ENCODE results near the gene AP1S1. TPM values are rescaled to one million over a fixed set of nuclear protein-coding genes. Genes with fewer than 3 reads are reported as not detected.

AP1S1 gene
- total and polyA plus RNA-seq, 2 of the 13 experiments (the other 11 are each of a cell fraction or from before 2014, with no cell fraction given): 57.5 to 68.1 TPM

GRCh38 chr7:101126651-101127459, 27.4 kb upstream of the AP1S1 start, which contains the start of gene SERPINE1 (continued):
- TF ChIP-seq DNMT1 (CRISPR knock-in tag; IDR thresholded peaks at IDR 0.05): no peak; the same call in 1 of the 2 replicates
- no peak for TF ChIP-seq ZNF616 (CRISPR knock-in tag; IDR thresholded peaks at IDR 0.05; ENCODE audit: low read depth)
- no peak for TF ChIP-seq HNRNPUL1 (IDR thresholded peaks at IDR 0.05; ENCODE audit: low read depth, low read length)
- TF ChIP-seq ZNF274 (CRISPR knock-in tag; IDR thresholded peaks at IDR 0.05): no peak
- TF ChIP-seq ZBTB2 (CRISPR knock-in tag; IDR thresholded peaks at IDR 0.05; ENCODE audit: low read depth): no peak
- TF ChIP-seq BORCS8-MEF2B (CRISPR knock-in tag; IDR thresholded peaks at IDR 0.05): peak; percentile 84
- TF ChIP-seq ZNF337 (CRISPR knock-in tag; IDR thresholded peaks at IDR 0.05; ENCODE audit: borderline replicate concordance, low read depth): peak; percentile 72; the same call in 1 of the 2 replicates
- TF ChIP-seq MBD4 (IDR thresholded peaks at IDR 0.05; ENCODE audit: borderline replicate concordance, low read length): no peak
- TF ChIP-seq IRF1 (CRISPR knock-in tag; IDR thresholded peaks at IDR 0.05; ENCODE audit: low read depth): no peak
- peak; percentile 81; the same call in 1 of the 2 replicates for TF ChIP-seq FOXK2 (IDR thresholded peaks at IDR 0.05)
- no peak for TF ChIP-seq YY1 (IDR thresholded peaks at IDR 0.05; ENCODE audit: insufficient read depth, insufficient replicate concordance, low read depth, low read length)
- no peak for TF ChIP-seq ATF5 (CRISPR knock-in tag; IDR thresholded peaks at IDR 0.05; ENCODE audit: low read depth)
- TF ChIP-seq IKZF5 (CRISPR knock-in tag; IDR thresholded peaks at IDR 0.05): no peak; the same call in 1 of the 2 replicates
- TF ChIP-seq NFKB2 (CRISPR knock-in tag; IDR thresholded peaks at IDR 0.05; ENCODE audit: borderline replicate concordance): no peak
- no peak for TF ChIP-seq ZFAT (CRISPR knock-in tag; conservative IDR thresholded peaks at IDR 0.05)
- TF ChIP-seq SP1 (IDR thresholded peaks at IDR 0.05): no peak
- TF ChIP-seq SP1 (CRISPR knock-in tag; IDR thresholded peaks at IDR 0.05): peak; percentile 64
- peak; percentile 4 for TF ChIP-seq ZNF781 (CRISPR knock-in tag; IDR thresholded peaks at IDR 0.05; ENCODE audit: borderline replicate concordance, not compliant biosample characterization)
- TF ChIP-seq ZNF33B (CRISPR knock-in tag; IDR thresholded peaks at IDR 0.05): no peak; the same call in 1 of the 2 replicates
- peak; percentile 45; the same call in 1 of the 2 replicates for TF ChIP-seq KLF11 (CRISPR knock-in tag; IDR thresholded peaks at IDR 0.05)
- TF ChIP-seq SNRNP70 (IDR thresholded peaks at IDR 0.05; ENCODE audit: low read depth, low read length): no peak
- peak; percentile 81 for TF ChIP-seq DPF2 (CRISPR knock-in tag; IDR thresholded peaks at IDR 0.05; ENCODE audit: borderline replicate concordance, low read depth)
- TF ChIP-seq GABPA (IDR thresholded peaks at IDR 0.05; ENCODE audit: low read depth, low read length): no peak
- TF ChIP-seq GABPA (CRISPR knock-in tag; IDR thresholded peaks at IDR 0.05; ENCODE audit: low read depth): no peak
- peak; percentile 3; the same call in 1 of the 2 replicates for TF ChIP-seq ZNF333 (CRISPR knock-in tag; IDR thresholded peaks at IDR 0.05; ENCODE audit: borderline replicate concordance)
- TF ChIP-seq IKZF4 (CRISPR knock-in tag; IDR thresholded peaks at IDR 0.05; ENCODE audit: borderline replicate concordance, low read depth, not compliant biosample characterization): no peak
- TF ChIP-seq KMT2B (CRISPR knock-in tag; IDR thresholded peaks at IDR 0.05): no peak
- 0 out of 2 replicates have a peak, but pooled peaks have one; percentile 10 for TF ChIP-seq ONECUT2 (CRISPR knock-in tag; IDR thresholded peaks at IDR 0.05)

Measured in HepG2 (cell line).